Activated CD4-positive, alpha-beta T cell treated with anti-CD3 and anti-CD28 coated beads, Interleukin-2, amount 10 ng/mL, durations not matched to agents 7 days and 5 days (primary cell): Measurements from ENCODE around the gene ATXN7L1. TPM values are rescaled to one million over a fixed set of nuclear protein-coding genes. Genes with fewer than 3 reads are reported as not detected.

ENCODE experiments used
- CTCF ChIA-PET: fragments of 350-600 bp; sonication (Branson Sonifier 250); formaldehyde crosslinking; loops from one replicate; lab custom pipeline; 2021; ENCODE audit warnings: antibody characterized with exemption; lab: Charles Lee
- POLR2A ChIA-PET: fragments of 350-600 bp; sonication (Branson Sonifier 250); formaldehyde crosslinking; loops from one replicate; lab custom pipeline; 2021; ENCODE audit warnings: antibody characterized with exemption; lab: Charles Lee
- DNase-seq: peaks from one replicate; pipeline ENCODE4 v3.0.0-alpha.2; 2020
- H3K27ac Mint-ChIP-seq: one replicate; pipeline ENCODE4 v1.8.0; 2021; ENCODE audit warnings: mild to moderate bottlenecking, moderate library complexity, mixed read lengths
- H3K27me3 Mint-ChIP-seq: one replicate; pipeline ENCODE4 v1.8.0; 2021; ENCODE audit warnings: mixed read lengths
- H3K36me3 Mint-ChIP-seq: one replicate; pipeline ENCODE4 v1.8.0; 2021; ENCODE audit warnings: low read depth, mixed read lengths
- H3K4me1 Mint-ChIP-seq: one replicate; pipeline ENCODE4 v1.8.0; 2021; ENCODE audit warnings: mixed read lengths
- H3K4me3 Mint-ChIP-seq: one replicate; pipeline ENCODE4 v1.8.0; 2021; ENCODE audit warnings: mild to moderate bottlenecking, moderate library complexity, mixed read lengths
- H3K9me3 Mint-ChIP-seq: one replicate; pipeline ENCODE4 v1.8.0; 2021; ENCODE audit warnings: mixed read lengths
- total RNA-seq, 2 experiments: library from RNA; stranded (reverse); gene quantifications; one replicate each; pipeline ENCODE4 v1.2.3, GENCODE V29; 2021

Gene ATXN7L1
- total RNA-seq, 2 experiments from 2014 or later: 23.8 to 25.4 TPM

- no peaks in the 10 kb centered on the region for H3K27me3 Mint-ChIP-seq
- peaks cover 4% of the 10 kb centered on the region for H3K36me3 Mint-ChIP-seq
- no peak overlapping the region for H3K27ac Mint-ChIP-seq
- H3K4me1 Mint-ChIP-seq: peaks cover 8% of the 10 kb centered on the region
- CTCF ChIA-PET: interaction anchor here (0.6 to 1.2 kb wide), 3 partner anchors 48 to 240 kb away, joined by 3 to 4 read pairs (median 3); partner anchors contain the start of gene RINT1
- DNase-seq: no peak
- H3K4me3 Mint-ChIP-seq: no peak overlapping the region
- POLR2A ChIA-PET: no interaction called here
- peaks cover 11% of the 10 kb centered on the region for H3K9me3 Mint-ChIP-seq
These were observed 296.2 kb downstream of the ATXN7L1 start for GRCh38 chr7:105580022-105580740.

GRCh38 chr7:105578496-105578895 lies 297.9 kb downstream of the ATXN7L1 start:
- H3K4me3 Mint-ChIP-seq: no peak overlapping the region
- ChIA-PET POLR2A (no interaction called here), CTCF (no interaction called here)
- H3K9me3 Mint-ChIP-seq: peaks cover 4% of the 10 kb centered on the region
- H3K27ac Mint-ChIP-seq: no peak overlapping the region
- no peaks in the 10 kb centered on the region for H3K27me3 Mint-ChIP-seq
- H3K4me1 Mint-ChIP-seq: peaks cover 8% of the 10 kb centered on the region
- no peaks in the 10 kb centered on the region for H3K36me3 Mint-ChIP-seq
- no peak for DNase-seq

- H3K36me3 Mint-ChIP-seq: peaks cover 1% of the 10 kb centered on the region
- ChIA-PET POLR2A (no interaction called here), CTCF (interaction anchor here (1.3 kb wide), 1 partner anchor 12 kb away, joined by 4 read pairs; no protein-coding TSS in a partner anchor)
- H3K4me1 Mint-ChIP-seq: peaks cover 7% of the 10 kb centered on the region
- no peaks in the 10 kb centered on the region for H3K27me3 Mint-ChIP-seq
- no peaks in the 10 kb centered on the region for H3K9me3 Mint-ChIP-seq
- DNase-seq: no peak
- no peak overlapping the region for H3K27ac Mint-ChIP-seq
- no peak overlapping the region for H3K4me3 Mint-ChIP-seq
These were observed 299.1 kb downstream of the ATXN7L1 start for GRCh38 chr7:105577251-105577650.

- Mint-ChIP-seq H3K4me1 (no peaks in the 10 kb centered on the region), H3K4me3 (no peak overlapping the region), H3K27ac (no peak overlapping the region), H3K9me3 (no peaks in the 10 kb centered on the region), H3K36me3 (peaks cover 18% of the 10 kb centered on the region), H3K27me3 (no peaks in the 10 kb centered on the region)
- POLR2A ChIA-PET: no interaction called here
- DNase-seq: no peak
- CTCF ChIA-PET: no interaction called here
These were observed 304.5 kb downstream of the ATXN7L1 start for GRCh38 chr7:105571891-105572290.

- Mint-ChIP-seq H3K9me3 (no peaks in the 10 kb centered on the region), H3K27me3 (no peaks in the 10 kb centered on the region), H3K4me1 (no peaks in the 10 kb centered on the region), H3K36me3 (peaks cover 39% of the 10 kb centered on the region), H3K27ac (no peak overlapping the region), H3K4me3 (no peak overlapping the region)
- ChIA-PET POLR2A (no interaction called here), CTCF (no interaction called here)
- no peak for DNase-seq
These were observed 308.6 kb downstream of the ATXN7L1 start for GRCh38 chr7:105567821-105568220.

GRCh38 chr7:105567024-105567423 lies 309.4 kb downstream of the ATXN7L1 start:
- H3K9me3 Mint-ChIP-seq: no peaks in the 10 kb centered on the region
- POLR2A ChIA-PET: interaction anchor here (0.6 kb wide), 1 partner anchor 12 kb away, joined by 3 read pairs; no protein-coding TSS in a partner anchor

GRCh38 chr7:105565190-105565589 lies 311.2 kb downstream of the ATXN7L1 start:
- H3K9me3 Mint-ChIP-seq: no peaks in the 10 kb centered on the region
- ChIA-PET POLR2A (no interaction called here), CTCF (interaction anchor here (0.6 to 0.7 kb wide), 2 partner anchors 8 to 25 kb away, joined by 3 to 4 read pairs; no protein-coding TSS in a partner anchor)
- no peak for DNase-seq
- peaks cover 41% of the 10 kb centered on the region for H3K36me3 Mint-ChIP-seq
- no peak overlapping the region for H3K27ac Mint-ChIP-seq
- H3K4me3 Mint-ChIP-seq: no peak overlapping the region
- no peaks in the 10 kb centered on the region for H3K4me1 Mint-ChIP-seq
- H3K27me3 Mint-ChIP-seq: no peaks in the 10 kb centered on the region

More at GRCh38 chr7:105567024-105567423, 309.4 kb downstream of the ATXN7L1 start:
- Mint-ChIP-seq H3K4me3 (no peak overlapping the region), H3K4me1 (no peaks in the 10 kb centered on the region), H3K36me3 (peaks cover 40% of the 10 kb centered on the region), H3K27me3 (no peaks in the 10 kb centered on the region), H3K27ac (no peak overlapping the region)
- CTCF ChIA-PET: interaction anchor here (0.6 to 1.1 kb wide), 4 partner anchors 21 to 1706 kb away, joined by 3 to 6 read pairs (median 3); no protein-coding TSS in a partner anchor
- DNase-seq: no peak

- no peak overlapping the region for H3K27ac Mint-ChIP-seq
- H3K9me3 Mint-ChIP-seq: no peaks in the 10 kb centered on the region
These were observed 316.5 kb downstream of the ATXN7L1 start for GRCh38 chr7:105559926-105560325.

More at GRCh38 chr7:105559926-105560325, 316.5 kb downstream of the ATXN7L1 start:
- Mint-ChIP-seq H3K4me3 (no peak overlapping the region), H3K36me3 (peaks cover 30% of the 10 kb centered on the region), H3K4me1 (no peaks in the 10 kb centered on the region), H3K27me3 (no peaks in the 10 kb centered on the region)
- POLR2A ChIA-PET: no interaction called here
- no peak for DNase-seq
- CTCF ChIA-PET: no interaction called here

Other genes starting within 250 kb of the ATXN7L1 start
- gene CDHR3, start 86.7 kb upstream of the ATXN7L1 start, total RNA-seq: 1 to 10 TPM; 2.7 to 3.7 TPM
- gene SYPL1, start 235.7 kb upstream of the ATXN7L1 start, total RNA-seq: 10 to 100 TPM; 36.7 to 40.3 TPM